Ascending aorta (tissue), 2 donors: ENCODE results near the gene GADD45G. TPM values are rescaled to one million over a fixed set of nuclear protein-coding genes. Genes with fewer than 3 reads are reported as not detected.

Experiments used
- DNase-seq, 2 donors: peaks; one replicate each; pipeline ENCODE4 v3.0.0-alpha.2; 2019; ENCODE audit warnings: low spot score in 2 of 2
- H3K27ac ChIP-seq, 2 donors: fragments of 200-600 bp; sonication (generic); one replicate each; pipeline ENCODE4 v1.5.1; 2016 to 2017; ENCODE audit warnings: mild to moderate bottlenecking in 1 of 2
- H3K27me3 ChIP-seq: fragments of 200-600 bp; sonication (generic); one replicate; pipeline ENCODE4 v1.5.1; 2017
- H3K36me3 ChIP-seq, 2 donors: fragments of 200-600 bp; sonication (generic); one replicate each; pipeline ENCODE4 v1.5.1; 2016
- H3K4me1 ChIP-seq, 2 donors: fragments of 200-600 bp; sonication (generic); one replicate each; pipeline ENCODE4 v1.5.1; 2016 to 2017; ENCODE audit warnings: mild to moderate bottlenecking in 1 of 2
- H3K4me3 ChIP-seq, 2 donors: fragments of 200-600 bp; sonication (generic); one replicate each; pipeline ENCODE4 v1.5.1; 2016 to 2017; ENCODE audit warnings: mild to moderate bottlenecking in 1 of 2
- H3K9me3 ChIP-seq, 2 donors: fragments of 200-600 bp; sonication (generic); one replicate each; pipeline ENCODE4 v1.5.1; 2016
- intact Hi-C: fragments of 100-400 bp; cut with DNase I; formaldehyde crosslinking; loops from one replicate; pipeline ENCODE4 v1.15.1; 2023
- total RNA-seq: library from RNA; depleted of rRNA; stranded (reverse); fragments of >200 nt; gene quantifications from one replicate; pipeline ENCODE4 v1.1.0, GENCODE V29; 2016
- TF ChIP-seq, protein P1 (sequence below), 3 experiments: fragments of 200-600 bp in 2 of 3; fragments of 450-650 bp in 1 of 3; sonication (generic) in 2 of 3; IDR thresholded peaks; one replicate each; pipeline ENCODE4 v1.5.1; 2016 to 2019; ENCODE audit warnings: antibody characterized with exemption in 3 of 3, mild to moderate bottlenecking in 1 of 3, moderate library complexity in 1 of 3

GADD45G gene
- total RNA-seq, 1 donor from 2014 or later: 4.6 TPM

DNA sequence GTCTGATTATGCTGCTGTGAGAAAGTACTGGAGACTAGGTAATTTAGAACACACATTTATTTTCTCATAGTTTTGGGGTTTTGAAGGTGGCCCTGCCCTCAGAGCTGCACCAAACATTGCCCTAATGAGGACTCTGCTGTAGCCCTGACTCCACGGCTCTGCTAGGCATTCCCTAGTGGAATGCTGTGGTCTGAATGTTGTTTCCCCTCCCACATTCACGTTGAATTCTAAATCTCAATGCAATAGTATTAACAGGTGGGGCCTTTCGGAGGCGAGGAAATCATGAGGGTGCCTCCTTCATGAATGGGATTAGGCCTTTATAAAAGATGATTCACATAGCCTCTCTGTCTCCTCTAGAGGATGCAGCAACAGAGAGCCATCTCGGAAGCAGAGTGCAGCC, 25.7 kb downstream of the GADD45G start:
- Histone ChIP-seq H3K4me3 (no peak overlapping the region), H3K4me1 (peaks cover 3 to 8% of the 10 kb centered on the region in 2 donors), H3K27ac (no peak overlapping the region), H3K27me3 (no peaks in the 10 kb centered on the region), H3K9me3 (no peaks in the 10 kb centered on the region), H3K36me3 (no peaks in the 10 kb centered on the region)
- intact Hi-C loops: loop anchor here (10.0 kb wide), 1 partner anchor 374 kb away; no protein-coding TSS in a partner anchor
- TF ChIP-seq, protein P1, sequence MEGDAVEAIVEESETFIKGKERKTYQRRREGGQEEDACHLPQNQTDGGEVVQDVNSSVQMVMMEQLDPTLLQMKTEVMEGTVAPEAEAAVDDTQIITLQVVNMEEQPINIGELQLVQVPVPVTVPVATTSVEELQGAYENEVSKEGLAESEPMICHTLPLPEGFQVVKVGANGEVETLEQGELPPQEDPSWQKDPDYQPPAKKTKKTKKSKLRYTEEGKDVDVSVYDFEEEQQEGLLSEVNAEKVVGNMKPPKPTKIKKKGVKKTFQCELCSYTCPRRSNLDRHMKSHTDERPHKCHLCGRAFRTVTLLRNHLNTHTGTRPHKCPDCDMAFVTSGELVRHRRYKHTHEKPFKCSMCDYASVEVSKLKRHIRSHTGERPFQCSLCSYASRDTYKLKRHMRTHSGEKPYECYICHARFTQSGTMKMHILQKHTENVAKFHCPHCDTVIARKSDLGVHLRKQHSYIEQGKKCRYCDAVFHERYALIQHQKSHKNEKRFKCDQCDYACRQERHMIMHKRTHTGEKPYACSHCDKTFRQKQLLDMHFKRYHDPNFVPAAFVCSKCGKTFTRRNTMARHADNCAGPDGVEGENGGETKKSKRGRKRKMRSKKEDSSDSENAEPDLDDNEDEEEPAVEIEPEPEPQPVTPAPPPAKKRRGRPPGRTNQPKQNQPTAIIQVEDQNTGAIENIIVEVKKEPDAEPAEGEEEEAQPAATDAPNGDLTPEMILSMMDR (IDR thresholded peaks at IDR 0.05): no peak
- no peak for DNase-seq

DNA sequence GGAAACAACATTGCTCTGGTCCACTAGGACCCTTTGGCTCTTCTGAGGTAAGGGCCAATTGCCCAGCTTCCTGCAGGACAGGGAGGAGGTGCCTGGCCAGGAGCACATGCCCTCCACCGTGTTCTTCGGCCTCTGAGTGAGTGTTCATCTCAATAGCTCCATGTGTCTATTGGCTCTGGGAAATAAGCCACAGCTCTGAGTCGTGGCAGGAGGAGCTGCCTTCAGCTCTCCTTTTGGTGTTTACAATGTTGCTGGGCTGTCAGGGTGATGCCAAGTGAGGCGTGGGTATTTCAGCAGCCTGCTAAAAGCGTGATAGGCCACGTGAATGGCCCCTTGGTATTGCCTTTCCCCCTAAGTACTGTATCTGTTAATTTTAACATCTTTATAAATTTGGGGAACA, 26.6 kb downstream of the GADD45G start:
- Histone ChIP-seq H3K27ac (no peak overlapping the region), H3K4me1 (peaks cover 4 to 10% of the 10 kb centered on the region in 2 donors), H3K36me3 (no peaks in the 10 kb centered on the region), H3K27me3 (no peaks in the 10 kb centered on the region), H3K9me3 (no peaks in the 10 kb centered on the region), H3K4me3 (no peak overlapping the region)
- DNase-seq: no peak
- intact Hi-C loops: loop anchor here (10.0 kb wide), 1 partner anchor 373 kb away; no protein-coding TSS in a partner anchor
- TF ChIP-seq, protein P1 (IDR thresholded peaks at IDR 0.05): no peak

DNA sequence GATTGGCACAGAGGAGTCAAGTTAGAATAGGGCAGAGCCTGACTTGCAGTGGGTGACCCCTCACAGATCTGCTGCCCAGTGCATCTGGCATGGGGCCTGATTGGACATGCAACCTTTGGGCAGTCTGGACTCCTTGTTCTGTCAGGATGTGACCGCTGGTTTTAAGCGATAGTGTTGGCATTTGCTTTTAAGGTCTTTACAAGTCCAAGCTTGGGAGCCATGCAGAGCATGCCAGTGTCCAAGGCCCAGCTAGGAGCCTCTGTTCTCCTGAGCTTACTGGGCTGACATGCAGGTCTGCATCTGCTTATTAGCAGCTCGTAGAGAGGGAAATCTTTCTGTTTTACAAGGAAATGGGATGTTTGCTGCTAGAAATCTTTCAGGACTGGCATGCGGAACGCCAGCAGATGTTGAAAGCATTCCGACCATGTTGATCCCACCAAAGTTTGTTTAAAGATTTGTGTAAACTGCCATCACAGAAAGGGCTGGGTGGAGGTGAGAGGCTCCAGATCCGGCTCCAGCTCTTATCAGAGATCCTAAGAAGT, 27.5 kb downstream of the GADD45G start:
- intact Hi-C loops: loop anchor here (10.0 kb wide), 1 partner anchor 373 kb away; no protein-coding TSS in a partner anchor
- no peak for DNase-seq
- no peak overlapping the region for H3K27ac ChIP-seq
- no peak overlapping the region for H3K4me3 ChIP-seq
- no peaks in the 10 kb centered on the region for H3K27me3 ChIP-seq
- no peaks in the 10 kb centered on the region for H3K36me3 ChIP-seq
- TF ChIP-seq, protein P1 (IDR thresholded peaks at IDR 0.05): no peak
- H3K4me1 ChIP-seq: peaks cover 4 to 10% of the 10 kb centered on the region in 2 donors
- no peaks in the 10 kb centered on the region for H3K9me3 ChIP-seq

DNA sequence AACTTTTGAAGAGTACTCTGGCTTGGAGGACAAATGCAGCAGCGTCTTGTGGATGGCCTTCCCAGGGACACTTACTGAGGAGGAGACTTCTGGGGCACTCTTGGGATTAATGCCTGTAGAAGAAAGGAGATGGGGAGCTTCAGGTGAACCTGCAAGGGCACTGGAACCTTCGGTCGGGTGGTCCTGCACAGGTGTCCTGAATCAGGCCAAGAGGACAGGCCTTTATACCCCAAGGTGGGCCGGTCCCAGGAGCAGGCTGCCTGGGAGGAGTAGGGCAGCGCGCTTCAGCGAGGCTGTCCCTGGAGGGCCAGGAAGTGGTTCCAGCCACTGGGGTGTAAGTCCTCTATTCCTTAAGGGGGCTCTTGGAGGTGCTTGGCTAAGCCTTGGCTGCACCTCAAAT, 27.9 kb downstream of the GADD45G start:
- Histone ChIP-seq H3K27ac (no peak overlapping the region), H3K9me3 (no peaks in the 10 kb centered on the region), H3K27me3 (no peaks in the 10 kb centered on the region), H3K4me3 (no peak overlapping the region), H3K36me3 (no peaks in the 10 kb centered on the region), H3K4me1 (peaks cover 4 to 10% of the 10 kb centered on the region in 2 donors)
- DNase-seq: no peak
- TF ChIP-seq, protein P1 (IDR thresholded peaks at IDR 0.05): no peak
- intact Hi-C loops: loop anchor here (10.0 kb wide), 1 partner anchor 372 kb away; no protein-coding TSS in a partner anchor

DNA sequence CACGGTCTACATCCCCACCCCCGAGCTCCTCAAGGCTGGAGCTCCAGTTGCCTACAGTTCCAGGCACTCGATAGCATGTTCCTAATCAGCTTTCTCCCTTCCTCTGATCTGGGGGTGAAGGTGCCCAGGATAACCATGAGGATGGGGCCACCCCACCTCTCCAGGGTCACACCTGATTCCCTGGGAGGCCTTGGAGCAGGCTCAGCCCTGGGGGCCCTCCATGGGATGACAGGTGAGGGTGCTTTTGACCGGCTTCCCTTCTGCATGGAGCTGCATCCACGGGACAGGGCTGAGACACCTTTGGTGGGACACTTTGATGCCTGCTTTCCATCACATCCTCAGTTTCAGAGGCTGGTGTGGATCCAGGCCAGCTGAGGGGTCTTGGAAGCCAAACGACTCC, 28.6 kb downstream of the GADD45G start:
- Histone ChIP-seq H3K27me3 (no peaks in the 10 kb centered on the region), H3K4me3 (no peak overlapping the region), H3K27ac (no peak overlapping the region), H3K36me3 (no peaks in the 10 kb centered on the region), H3K4me1 (peaks cover 4 to 10% of the 10 kb centered on the region in 2 donors), H3K9me3 (no peaks in the 10 kb centered on the region)
- TF ChIP-seq, protein P1 (IDR thresholded peaks at IDR 0.05): no peak
- DNase-seq: no peak
- intact Hi-C loops: loop anchor here (10.0 kb wide), 1 partner anchor 371 kb away; no protein-coding TSS in a partner anchor
